BE2C (cell line): ENCODE results near the gene ATXN10.
"Not testable (repeated sequence)": the region's sequence is repeated elsewhere in the genome, so short reads cannot be mapped to it uniquely, and the experiment has no call there.

Experiments
- DNase-seq: peaks from one replicate; pipeline ENCODE4 v3.0.0-alpha.2; 2020
- H3K27me3 ChIP-seq: fragments of 250-450 bp; sonication (Bioruptor Pico); 2 replicates; pipeline ENCODE4 v1.5.1; 2020; ENCODE audit warnings: mild to moderate bottlenecking
- H3K36me3 ChIP-seq: fragments of 250-450 bp; sonication (Bioruptor Pico); 2 replicates; pipeline ENCODE4 v1.5.1; 2020; ENCODE audit warnings: mild to moderate bottlenecking
- H3K4me1 ChIP-seq: fragments of 250-450 bp; sonication (Bioruptor Pico); 2 replicates; pipeline ENCODE4 v1.5.1; 2020
- H3K4me3 ChIP-seq: 2 replicates; pipeline ENCODE4 v1.5.1; 2011; ENCODE audit warnings: low read depth, low read length
- H3K9me3 ChIP-seq: fragments of 250-450 bp; sonication (Bioruptor Pico); 2 replicates; pipeline ENCODE4 v1.5.1; 2020
- TF ChIP-seq, protein P1 (sequence below): IDR thresholded peaks from 2 replicates; pipeline ENCODE4 v1.5.1; 2012; ENCODE audit warnings: mild to moderate bottlenecking, low read depth, low read length

ATXN10 gene

DNA sequence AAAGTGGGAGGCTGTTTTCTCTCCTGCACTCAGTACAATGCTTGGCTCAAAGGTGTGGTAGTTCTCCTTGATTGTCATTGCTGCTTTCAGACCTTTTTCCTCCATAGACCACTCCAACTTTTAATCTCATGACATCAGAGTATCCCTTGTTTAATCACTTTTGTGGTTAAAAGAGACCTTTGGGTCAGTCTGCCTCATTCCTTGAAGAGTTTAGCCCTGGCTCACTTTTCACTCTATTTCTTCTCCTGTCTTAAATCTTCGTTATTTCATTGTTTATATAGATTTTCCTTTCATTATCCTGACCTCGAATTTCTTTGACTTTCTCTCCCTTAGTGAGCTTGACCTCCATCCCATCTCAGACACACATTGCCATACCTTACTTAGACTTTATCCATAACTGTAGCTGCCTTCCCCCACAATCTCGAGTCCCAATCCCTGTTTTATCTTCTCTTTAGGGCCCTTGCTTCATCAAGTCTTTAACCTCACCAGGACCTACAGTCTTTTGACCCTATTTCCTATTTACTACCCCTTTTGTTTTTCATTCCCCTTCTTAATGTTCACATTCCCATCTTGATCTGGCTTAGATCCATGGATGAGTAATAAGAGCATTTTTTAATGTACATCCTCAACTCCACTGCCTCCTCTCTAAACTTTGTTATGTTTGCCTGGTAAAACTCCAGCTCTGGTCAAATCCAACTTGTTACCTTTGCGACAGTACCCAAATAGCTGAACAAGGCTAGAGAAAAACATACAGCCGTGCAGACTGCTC is 9.5 kb downstream of the ATXN10 start:
- Histone ChIP-seq H3K4me1 (peaks cover 5% of the 10 kb centered on the region; the same call in 1 of the 2 replicates), H3K9me3 (no peaks in the 10 kb centered on the region), H3K4me3 (no peak overlapping the region), H3K36me3 (peaks cover 3% of the 10 kb centered on the region; the same call in 1 of the 2 replicates), H3K27me3 (no peaks in the 10 kb centered on the region)
- no peak for DNase-seq
- TF ChIP-seq, protein P1, sequence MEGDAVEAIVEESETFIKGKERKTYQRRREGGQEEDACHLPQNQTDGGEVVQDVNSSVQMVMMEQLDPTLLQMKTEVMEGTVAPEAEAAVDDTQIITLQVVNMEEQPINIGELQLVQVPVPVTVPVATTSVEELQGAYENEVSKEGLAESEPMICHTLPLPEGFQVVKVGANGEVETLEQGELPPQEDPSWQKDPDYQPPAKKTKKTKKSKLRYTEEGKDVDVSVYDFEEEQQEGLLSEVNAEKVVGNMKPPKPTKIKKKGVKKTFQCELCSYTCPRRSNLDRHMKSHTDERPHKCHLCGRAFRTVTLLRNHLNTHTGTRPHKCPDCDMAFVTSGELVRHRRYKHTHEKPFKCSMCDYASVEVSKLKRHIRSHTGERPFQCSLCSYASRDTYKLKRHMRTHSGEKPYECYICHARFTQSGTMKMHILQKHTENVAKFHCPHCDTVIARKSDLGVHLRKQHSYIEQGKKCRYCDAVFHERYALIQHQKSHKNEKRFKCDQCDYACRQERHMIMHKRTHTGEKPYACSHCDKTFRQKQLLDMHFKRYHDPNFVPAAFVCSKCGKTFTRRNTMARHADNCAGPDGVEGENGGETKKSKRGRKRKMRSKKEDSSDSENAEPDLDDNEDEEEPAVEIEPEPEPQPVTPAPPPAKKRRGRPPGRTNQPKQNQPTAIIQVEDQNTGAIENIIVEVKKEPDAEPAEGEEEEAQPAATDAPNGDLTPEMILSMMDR: no peak

DNA sequence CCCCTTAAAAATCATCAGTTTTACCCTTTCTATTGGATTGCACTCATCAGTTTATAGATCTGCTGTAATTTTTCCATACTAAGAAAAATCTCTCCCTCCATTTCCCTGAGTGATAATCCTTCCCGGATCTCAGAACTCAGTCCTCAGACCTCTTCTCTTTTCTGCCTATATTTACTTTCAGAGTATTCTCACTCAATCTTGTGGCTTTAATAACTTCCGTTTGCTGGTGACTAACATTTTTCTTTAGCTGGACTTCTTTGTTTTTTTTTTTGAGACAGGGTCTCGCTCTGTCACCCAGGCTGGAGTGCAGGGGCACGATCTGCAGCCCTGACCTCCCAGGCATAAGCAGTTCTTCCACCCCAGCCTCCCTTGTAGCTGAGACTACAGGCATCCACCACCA is 10.4 kb downstream of the ATXN10 start:
- no peaks in the 10 kb centered on the region for H3K27me3 ChIP-seq
- no peak for DNase-seq
- no peaks in the 10 kb centered on the region for H3K9me3 ChIP-seq
- TF ChIP-seq, protein P1: no peak
- peaks cover 3% of the 10 kb centered on the region; the same call in 1 of the 2 replicates for H3K36me3 ChIP-seq
- no peak overlapping the region for H3K4me3 ChIP-seq
- peaks cover 5% of the 10 kb centered on the region; the same call in 1 of the 2 replicates for H3K4me1 ChIP-seq

DNA sequence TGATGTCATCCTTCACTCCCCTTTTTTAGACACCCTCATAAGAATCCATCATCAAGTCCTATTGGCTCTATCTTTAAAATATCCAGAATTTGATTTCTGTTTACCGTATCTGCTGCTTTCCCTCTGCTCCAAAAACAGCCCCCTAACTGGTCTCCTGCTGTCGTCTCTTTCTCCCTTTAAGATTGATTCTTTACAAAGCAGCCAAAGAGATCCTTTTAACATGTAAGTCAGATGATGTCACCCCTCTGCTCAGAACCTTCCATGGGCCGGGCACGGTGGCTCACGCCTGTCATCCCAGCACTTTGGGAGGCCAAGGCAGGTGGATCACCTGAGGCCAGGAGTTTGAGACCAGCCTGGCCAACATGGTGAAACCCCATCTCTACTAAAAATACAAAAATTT is 11.1 kb downstream of the ATXN10 start:
- not testable (repeated sequence) for DNase-seq, H3K9me3 ChIP-seq, H3K4me3 ChIP-seq, H3K27me3 ChIP-seq, H3K4me1 ChIP-seq, H3K36me3 ChIP-seq

DNA sequence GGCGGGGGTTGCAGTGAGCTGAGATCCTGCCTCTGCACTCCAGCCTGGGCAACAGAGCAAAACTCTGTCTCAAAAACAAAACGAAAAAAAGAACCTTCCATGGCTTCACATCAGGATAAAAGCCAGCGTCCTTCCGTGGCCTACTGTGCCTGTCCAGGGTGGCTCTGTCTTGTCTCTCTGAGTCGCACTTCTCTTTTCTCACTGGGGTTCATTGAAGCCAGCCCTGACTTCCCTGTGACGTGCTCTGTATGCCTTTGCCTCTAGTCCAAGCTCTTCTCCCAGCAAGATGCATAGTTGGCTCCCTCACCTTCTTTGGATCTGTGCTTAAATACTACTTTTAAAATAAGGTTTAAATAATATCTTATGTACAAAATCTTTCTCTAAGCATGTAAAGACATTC is 11.6 kb downstream of the ATXN10 start:
- TF ChIP-seq, protein P1: no peak
- no peak overlapping the region for H3K4me3 ChIP-seq
- H3K4me1 ChIP-seq: peaks cover 8% of the 10 kb centered on the region; the same call in 1 of the 2 replicates
- no peaks in the 10 kb centered on the region for H3K27me3 ChIP-seq
- DNase-seq: no peak
- no peaks in the 10 kb centered on the region for H3K9me3 ChIP-seq
- peaks cover 3% of the 10 kb centered on the region; the same call in 1 of the 2 replicates for H3K36me3 ChIP-seq

DNA sequence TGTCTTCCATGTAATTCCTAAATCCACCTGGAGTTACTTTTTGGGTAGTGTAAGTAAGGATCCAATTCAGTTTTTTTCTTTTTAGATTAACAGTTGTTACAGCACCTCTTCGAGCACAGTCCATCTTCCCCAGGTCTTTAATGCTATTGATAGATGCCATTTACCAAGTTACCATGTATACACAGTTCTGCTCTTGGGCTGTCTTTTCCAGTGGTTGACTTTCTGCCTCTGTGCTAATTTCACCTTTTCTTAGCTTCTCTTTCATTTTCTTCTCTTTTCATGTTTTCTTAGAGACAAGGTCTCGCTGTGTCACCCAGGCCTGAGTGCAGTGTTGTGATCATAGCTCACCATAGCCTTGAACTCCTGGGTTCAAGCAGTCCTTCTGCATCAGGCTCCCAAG is 12.0 kb downstream of the ATXN10 start:
- Histone ChIP-seq H3K27me3 (no peaks in the 10 kb centered on the region), H3K4me1 (peaks cover 12% of the 10 kb centered on the region), H3K9me3 (no peaks in the 10 kb centered on the region), H3K4me3 (no peak overlapping the region), H3K36me3 (peaks cover 3% of the 10 kb centered on the region; the same call in 1 of the 2 replicates)
- no peak for DNase-seq
- TF ChIP-seq, protein P1: no peak

DNA sequence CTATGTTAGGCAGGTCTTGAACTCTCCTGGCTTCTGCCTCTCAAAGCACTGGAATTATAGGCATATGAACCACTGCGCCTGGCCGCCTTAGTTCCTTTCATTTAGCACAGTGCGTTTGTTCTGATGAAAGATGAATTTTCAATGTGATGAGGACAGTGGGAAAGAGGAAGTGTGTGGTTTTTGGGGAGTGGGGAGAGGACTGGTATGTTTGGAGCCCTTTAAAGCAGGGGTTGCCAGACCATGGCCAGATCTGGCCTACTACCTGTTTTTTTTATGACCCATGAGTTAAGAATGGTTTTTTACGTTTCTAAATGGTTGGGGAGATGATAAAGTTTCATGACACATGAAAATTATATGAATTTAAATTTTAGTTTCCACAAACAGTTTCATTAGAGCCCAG is 12.5 kb downstream of the ATXN10 start:
- TF ChIP-seq, protein P1: no peak
- no peak for DNase-seq
- H3K4me1 ChIP-seq: peaks cover 16% of the 10 kb centered on the region
- no peaks in the 10 kb centered on the region for H3K27me3 ChIP-seq
- no peak overlapping the region for H3K4me3 ChIP-seq
- no peaks in the 10 kb centered on the region for H3K9me3 ChIP-seq
- H3K36me3 ChIP-seq: peaks cover 5% of the 10 kb centered on the region; the same call in 1 of the 2 replicates
